Left lung (tissue), 10 donors: Measurements from ENCODE around the gene NLRP12. TPM values are rescaled to one million over a fixed set of nuclear protein-coding genes. Genes with fewer than 3 reads are reported as not detected.
"Not testable (repeated sequence)": the region's sequence is repeated elsewhere in the genome, so short reads cannot be mapped to it uniquely, and the experiment has no call there.

Experiments
- ATAC-seq: fragments of 200-7000 bp; cut with Tn5 transposase; one replicate; pipeline ENCODE4 v1.9.1; 2020; ENCODE audit warnings: moderate library complexity
- DNase-seq, 4 donors: peaks; one replicate each; pipeline ENCODE4 v3.0.0-alpha.2; 2013 to 2020
- H3K27ac ChIP-seq, 2 donors: fragments of 200-600 bp; sonication (generic) in 1 of 2; one replicate each; pipeline versions ENCODE4 v1.5.0 to v1.8.0; 2020 to 2021
- H3K27me3 ChIP-seq, 2 donors: fragments of 200-600 bp; sonication (generic) in 1 of 2; one replicate each; pipeline versions ENCODE4 v1.5.0 to v1.8.0; 2020 to 2021
- H3K36me3 ChIP-seq, 2 donors: fragments of 200-600 bp; sonication (generic) in 1 of 2; one replicate each; pipeline versions ENCODE4 v1.5.0 to v1.8.0; 2020 to 2021
- H3K4me1 ChIP-seq, 2 donors: fragments of 200-600 bp; one replicate each; pipeline ENCODE4 v1.8.0; 2021
- H3K4me3 ChIP-seq, 2 donors: fragments of 200-600 bp; sonication (generic) in 1 of 2; one replicate each; pipeline versions ENCODE4 v1.5.0 to v1.8.0; 2020 to 2021; ENCODE audit warnings: mild to moderate bottlenecking in 1 of 2
- H3K9me3 ChIP-seq, 2 donors: fragments of 200-600 bp; sonication (generic) in 1 of 2; one replicate each; pipeline versions ENCODE4 v1.5.0 to v1.8.0; 2020 to 2021
- intact Hi-C, 2 donors: fragments of 100-400 bp; cut with DNase I; formaldehyde crosslinking; loops; one replicate each; pipeline versions ENCODE4 v1.11.2 to v1.14.2; 2022
- polyA plus RNA-seq, 6 donors: library from polyadenylated mRNA; unstranded; fragments of 120-200 nt; gene quantifications; one replicate each; pipeline ENCODE4 v1.2.1, GENCODE V29; 2013; ENCODE audit not compliant: insufficient read length in 6 of 6
- total RNA-seq, 2 donors: library from RNA; stranded (reverse); fragmentation: NEBNext Ultra II Directional; extraction: Animal tissue kit (Norgen Biotek cat#: 25700); gene quantifications; one replicate each; pipeline ENCODE4 v1.2.1, GENCODE V29; 2021
- TF ChIP-seq, protein P1 (sequence below), 2 donors: fragments of 200-600 bp; sonication (generic) in 1 of 2; IDR thresholded peaks; one replicate each; pipeline versions ENCODE4 v1.5.0 to v1.8.0; 2021; ENCODE audit warnings: antibody characterized with exemption in 2 of 2
- donor health status: DM: no; HTN: yes; CAD: no.
- donor health status: DM: no; HTN: no; CAD: no.

The NLRP12 gene
- total and polyA plus RNA-seq, 8 donors, result 0.28 to 12.2 (median 0.54) TPM

DNA sequence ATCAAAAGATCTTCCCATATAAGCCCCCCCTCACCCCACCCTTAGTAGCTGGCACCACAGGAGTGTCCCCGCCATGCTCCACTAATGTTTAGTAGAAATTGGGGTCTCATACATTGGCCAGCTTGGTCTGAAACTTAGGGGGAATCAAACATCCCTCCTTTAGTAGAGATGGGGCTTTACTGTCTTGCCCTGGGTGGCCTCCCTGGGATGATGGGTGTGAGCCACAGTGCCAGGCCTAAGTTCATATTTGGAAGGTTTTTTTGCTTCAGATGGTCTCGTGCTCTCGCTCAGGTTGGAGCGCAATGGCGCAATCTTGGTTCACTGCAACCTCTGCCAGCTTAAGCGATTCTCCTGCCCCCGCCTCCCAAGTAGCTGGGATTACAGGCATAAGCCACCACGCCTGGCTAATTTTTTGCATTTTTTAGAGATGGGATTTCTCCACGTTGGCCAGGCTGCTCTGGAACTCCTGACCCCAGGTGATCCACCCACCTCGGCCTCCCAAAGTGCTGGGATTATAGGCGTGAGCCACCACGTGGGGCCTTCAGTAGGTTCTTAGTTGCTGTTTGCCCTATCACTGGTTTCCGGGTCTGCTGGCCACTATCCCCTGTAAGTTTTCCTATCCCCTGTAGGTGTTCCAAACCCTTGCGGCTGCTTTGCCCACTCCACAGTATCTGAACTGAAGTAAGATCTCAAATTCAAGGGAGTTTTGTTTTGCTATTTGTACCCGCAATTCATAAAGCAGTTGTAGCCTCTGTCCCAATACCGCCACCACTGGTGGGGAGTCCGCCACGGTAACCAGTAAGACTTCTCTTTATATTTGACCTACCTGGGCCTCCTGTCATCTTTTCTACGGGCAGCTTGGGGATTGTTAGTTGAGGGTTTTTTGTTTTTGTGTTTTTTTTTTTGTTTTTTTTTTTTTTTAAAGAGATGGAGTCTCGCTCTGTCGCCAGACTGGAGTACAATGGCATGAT lies 34.1 kb downstream of the NLRP12 start:
- TF ChIP-seq, protein P1, sequence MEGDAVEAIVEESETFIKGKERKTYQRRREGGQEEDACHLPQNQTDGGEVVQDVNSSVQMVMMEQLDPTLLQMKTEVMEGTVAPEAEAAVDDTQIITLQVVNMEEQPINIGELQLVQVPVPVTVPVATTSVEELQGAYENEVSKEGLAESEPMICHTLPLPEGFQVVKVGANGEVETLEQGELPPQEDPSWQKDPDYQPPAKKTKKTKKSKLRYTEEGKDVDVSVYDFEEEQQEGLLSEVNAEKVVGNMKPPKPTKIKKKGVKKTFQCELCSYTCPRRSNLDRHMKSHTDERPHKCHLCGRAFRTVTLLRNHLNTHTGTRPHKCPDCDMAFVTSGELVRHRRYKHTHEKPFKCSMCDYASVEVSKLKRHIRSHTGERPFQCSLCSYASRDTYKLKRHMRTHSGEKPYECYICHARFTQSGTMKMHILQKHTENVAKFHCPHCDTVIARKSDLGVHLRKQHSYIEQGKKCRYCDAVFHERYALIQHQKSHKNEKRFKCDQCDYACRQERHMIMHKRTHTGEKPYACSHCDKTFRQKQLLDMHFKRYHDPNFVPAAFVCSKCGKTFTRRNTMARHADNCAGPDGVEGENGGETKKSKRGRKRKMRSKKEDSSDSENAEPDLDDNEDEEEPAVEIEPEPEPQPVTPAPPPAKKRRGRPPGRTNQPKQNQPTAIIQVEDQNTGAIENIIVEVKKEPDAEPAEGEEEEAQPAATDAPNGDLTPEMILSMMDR (IDR thresholded peaks at IDR 0.05), result no peak
- Histone ChIP-seq H3K4me1 (no peaks in the 10 kb centered on the region), H3K36me3 (peaks cover 0 to 16% of the 10 kb centered on the region in 2 donors), H3K9me3 (no peaks in the 10 kb centered on the region), H3K27ac (no peak overlapping the region), H3K4me3 (no peak overlapping the region), H3K27me3 (peaks cover 0 to 24% of the 10 kb centered on the region in 2 donors)
- no peak for DNase-seq
- intact Hi-C loops, result no loop called here
- ATAC-seq, result no peak

DNA sequence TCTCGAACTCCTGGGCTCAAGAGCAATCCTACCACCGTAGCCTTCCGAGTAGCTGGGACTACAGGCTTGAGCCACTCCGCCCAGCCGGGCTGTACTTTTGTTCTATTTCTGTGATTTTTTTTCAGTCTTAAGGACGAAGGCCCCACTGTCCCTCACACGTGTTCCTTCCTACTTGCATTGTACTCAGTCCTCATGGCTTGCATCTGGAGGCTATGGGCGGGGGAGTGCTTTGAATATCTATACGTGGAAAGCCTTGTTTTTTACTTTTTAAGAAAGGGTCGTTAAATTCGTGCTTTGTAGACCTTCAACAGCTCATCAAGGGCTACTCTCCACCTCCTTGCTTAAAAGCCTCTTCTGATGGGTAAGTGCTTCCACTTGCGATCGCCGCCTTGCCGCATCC lies 36.8 kb downstream of the NLRP12 start:
- no peak for ATAC-seq
- intact Hi-C loops, result no loop called here

DNA sequence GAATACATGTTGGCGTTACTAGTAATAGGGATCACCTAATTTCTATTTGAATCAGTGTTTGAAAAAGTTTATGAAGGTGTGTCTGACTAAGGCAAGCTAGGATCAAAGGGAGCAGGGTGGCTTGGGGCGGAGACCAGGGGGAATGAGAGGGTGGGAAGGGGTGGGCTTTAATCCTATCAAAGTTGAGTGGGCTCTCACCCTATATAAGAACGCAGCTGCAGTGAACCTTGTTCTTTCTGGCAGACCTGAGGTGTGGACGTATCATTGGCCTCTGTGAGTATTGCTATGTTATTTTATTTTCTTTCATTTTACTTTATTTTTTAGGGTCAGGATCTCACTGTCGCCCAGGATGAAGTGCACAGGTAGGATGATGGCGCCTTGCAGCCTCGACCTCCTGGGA lies 37.4 kb downstream of the NLRP12 start:
- intact Hi-C loops, result no loop called here
- H3K36me3 ChIP-seq, result no peaks in the 10 kb centered on the region
- no peak overlapping the region for H3K4me3 ChIP-seq
- TF ChIP-seq, protein P1 (IDR thresholded peaks at IDR 0.05), result no peak
- no peak for ATAC-seq
- no peaks in the 10 kb centered on the region for H3K4me1 ChIP-seq
- H3K27me3 ChIP-seq, result peaks cover 0 to 33% of the 10 kb centered on the region in 2 donors
- H3K9me3 ChIP-seq, result no peaks in the 10 kb centered on the region
- H3K27ac ChIP-seq, result no peak overlapping the region
- no peak for DNase-seq

More for the DNA sequence above, 36.8 kb downstream of the NLRP12 start:
- no peak overlapping the region for H3K4me3 ChIP-seq
- no peaks in the 10 kb centered on the region for H3K4me1 ChIP-seq
- TF ChIP-seq, protein P1 (IDR thresholded peaks at IDR 0.05), result no peak
- peaks cover 0 to 33% of the 10 kb centered on the region in 2 donors for H3K27me3 ChIP-seq
- H3K9me3 ChIP-seq, result no peaks in the 10 kb centered on the region
- no peaks in the 10 kb centered on the region for H3K36me3 ChIP-seq
- H3K27ac ChIP-seq, result no peak overlapping the region
- no peak for DNase-seq

DNA sequence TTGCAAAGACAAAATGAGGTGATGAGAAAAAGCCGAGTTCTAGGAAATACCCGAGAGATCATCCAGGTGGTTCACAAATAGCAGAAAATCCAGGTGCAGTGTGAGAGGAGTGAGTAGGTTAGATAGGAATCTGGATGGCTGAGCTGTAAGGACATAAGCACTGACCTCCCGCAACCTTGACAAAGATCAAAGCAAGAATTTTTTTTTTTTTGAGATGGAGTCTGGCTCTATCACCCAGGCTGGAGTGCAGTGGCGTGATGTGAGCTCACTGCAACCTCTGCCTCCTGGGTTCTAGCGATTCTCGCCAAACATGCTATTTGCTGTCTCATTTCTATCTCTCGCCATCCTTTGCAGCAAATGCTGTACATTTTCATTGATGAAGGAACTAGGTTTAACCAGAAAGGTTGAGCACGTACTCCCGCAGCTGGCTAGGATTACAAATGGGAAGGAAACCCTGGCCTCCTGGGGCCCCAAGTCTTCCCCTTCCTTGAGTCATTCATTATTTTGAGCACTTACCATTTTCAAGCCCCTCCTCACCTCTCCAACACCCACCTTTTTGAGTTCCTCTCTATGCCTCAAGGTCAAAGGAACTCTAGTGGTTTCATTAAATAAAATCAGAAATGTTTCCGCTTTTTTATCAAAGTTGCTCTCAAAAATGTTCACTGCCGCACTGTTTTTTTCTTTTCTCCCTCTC lies 38.8 kb downstream of the NLRP12 start:
- H3K4me1 ChIP-seq, result no peaks in the 10 kb centered on the region
- TF ChIP-seq, protein P1 (IDR thresholded peaks at IDR 0.05), result no peak
- H3K36me3 ChIP-seq, result no peaks in the 10 kb centered on the region
- ATAC-seq (no peak), DNase-seq (peak in 1 of 4 donors; percentile 1)
- H3K27ac ChIP-seq, result no peak overlapping the region
- no peak overlapping the region for H3K4me3 ChIP-seq
- intact Hi-C loops, result no loop called here
- no peaks in the 10 kb centered on the region for H3K9me3 ChIP-seq
- peaks cover 0 to 33% of the 10 kb centered on the region in 2 donors for H3K27me3 ChIP-seq

DNA sequence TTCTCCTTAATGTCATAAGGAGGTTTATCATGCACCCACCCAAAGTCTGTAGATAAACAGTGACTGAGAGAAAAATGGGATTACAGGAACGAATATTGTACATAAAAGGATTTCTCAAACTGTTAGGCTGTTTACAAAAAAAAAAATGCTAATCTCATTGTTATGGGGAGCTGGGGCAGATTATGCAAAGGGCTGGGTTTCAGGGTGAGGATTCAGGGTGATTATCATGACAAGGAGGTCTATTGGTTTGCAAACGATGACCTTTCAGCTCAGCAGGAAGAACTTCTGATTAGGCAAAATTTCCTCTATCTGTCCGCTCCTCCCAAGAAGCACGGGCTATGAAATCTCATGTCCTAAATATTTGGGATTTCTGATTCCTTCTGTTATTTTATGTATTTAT lies 41.4 kb downstream of the NLRP12 start:
- no peaks in the 10 kb centered on the region for H3K9me3 ChIP-seq
- intact Hi-C loops, result no loop called here

DNA sequence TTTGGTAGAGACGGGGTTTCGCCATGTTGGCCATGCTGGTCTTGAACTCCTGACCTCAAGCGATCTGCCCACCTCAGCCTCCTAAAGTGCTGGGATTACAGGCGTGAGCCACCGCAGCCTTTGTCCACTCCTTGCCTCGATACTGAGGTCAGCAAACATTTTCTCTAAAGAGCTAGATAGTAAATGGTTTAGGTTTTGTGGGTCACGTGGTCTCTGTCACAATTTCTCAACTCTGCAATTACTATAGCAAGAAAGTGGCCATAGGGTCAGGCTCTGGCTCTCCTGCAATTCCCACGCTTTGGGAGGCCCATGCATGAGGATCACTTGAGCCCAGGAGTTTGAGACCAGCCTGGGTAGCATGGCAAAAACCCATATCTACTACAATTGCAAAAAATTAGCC lies 42.8 kb downstream of the NLRP12 start:
- H3K27ac ChIP-seq, H3K36me3 ChIP-seq, H3K9me3 ChIP-seq, ATAC-seq, intact Hi-C loops, H3K4me3 ChIP-seq, H3K4me1 ChIP-seq: not testable (repeated sequence)
- peak in 1 of 4 donors; percentile 0 for DNase-seq
- H3K27me3 ChIP-seq, result peaks cover 0 to 22% of the 10 kb centered on the region in 2 donors

More for the DNA sequence above, 41.4 kb downstream of the NLRP12 start:
- Histone ChIP-seq H3K4me3 (no peak overlapping the region), H3K4me1 (no peaks in the 10 kb centered on the region), H3K27ac (no peak overlapping the region), H3K36me3 (no peaks in the 10 kb centered on the region), H3K27me3 (peaks cover 0 to 33% of the 10 kb centered on the region in 2 donors)
- ATAC-seq, result no peak
- TF ChIP-seq, protein P1 (IDR thresholded peaks at IDR 0.05), result no peak
- no peak for DNase-seq
